ENCODE data around the gene SLC2A13.

DNA sequence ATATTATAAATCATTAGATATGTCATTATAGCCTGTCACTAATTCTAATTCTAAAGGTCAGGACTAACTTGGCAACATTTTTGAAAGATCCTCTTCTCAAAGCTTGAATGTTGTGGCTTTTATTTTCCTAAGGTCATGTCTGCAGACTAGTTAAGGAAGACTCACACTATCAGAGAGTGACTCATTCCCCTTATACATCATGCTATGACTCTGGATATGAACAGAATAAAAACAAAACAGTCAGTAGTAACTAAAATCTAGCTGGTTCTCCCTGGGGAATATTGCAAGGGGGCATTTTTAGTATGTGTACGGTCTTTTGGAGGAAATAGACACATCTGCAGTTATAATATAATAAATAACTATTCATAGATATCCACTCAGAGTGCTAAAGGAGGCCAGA is 170.6 kb downstream of the SLC2A13 start:
- TF ChIP-seq TEAD4 (IDR thresholded peaks at IDR 0.05): no peak
- TF ChIP-seq REST (IDR thresholded peaks at IDR 0.05; ENCODE audit: low read depth): no peak
- TF ChIP-seq RAD21 (IDR thresholded peaks at IDR 0.05; ENCODE audit: low read depth): no peak
- TF ChIP-seq TCF12 (IDR thresholded peaks at IDR 0.05; ENCODE audit: low read depth): no peak
- TF ChIP-seq MAX (IDR thresholded peaks at IDR 0.05): no peak
- TF ChIP-seq EGR1 (IDR thresholded peaks at IDR 0.05): no peak
- no peak for TF ChIP-seq EP300 (IDR thresholded peaks at IDR 0.05; ENCODE audit: borderline replicate concordance)
